NCI-H526 (cell line): ENCODE data around the gene CD72.
"Not testable (repeated sequence)": the region's sequence is repeated elsewhere in the genome, so short reads cannot be mapped to it uniquely, and the experiment has no call there.

Source experiments
- DNase-seq, 2 experiments: peaks; one replicate each; lab custom pipeline; 2025; lab: John Stamatoyannopoulos, UW

CD72 gene

GRCh38 chr9:35588506-35588905 is 29.7 kb downstream of the CD72 start:
- not testable (repeated sequence) for DNase-seq

- not testable (repeated sequence) for DNase-seq
These were observed 33.5 kb downstream of the CD72 start for GRCh38 chr9:35584681-35585080.

- not testable (repeated sequence) for DNase-seq
These were observed 34.7 kb downstream of the CD72 start for GRCh38 chr9:35583521-35583920.

- not testable (repeated sequence) for DNase-seq
These were observed 38.5 kb downstream of the CD72 start for GRCh38 chr9:35579659-35580227.

- DNase-seq = no peak
These were observed 39.1 kb downstream of the CD72 start for GRCh38 chr9:35579130-35579529.

GRCh38 chr9:35577486-35577885 is 40.7 kb downstream of the CD72 start:
- no peak for DNase-seq

GRCh38 chr9:35575478-35575877 is 42.7 kb downstream of the CD72 start:
- DNase-seq = no peak

- peak in 1 of 2 experiments; percentile 10 for DNase-seq
These were observed 43.6 kb downstream of the CD72 start for GRCh38 chr9:35574578-35575122.

GRCh38 chr9:35570709-35571504 is 47.3 kb downstream of the CD72 start:
- DNase-seq = no peak

- DNase-seq = no peak
These were observed 49.0 kb downstream of the CD72 start for GRCh38 chr9:35569206-35569605.

GRCh38 chr9:35568196-35568595 is 50.0 kb downstream of the CD72 start:
- no peak for DNase-seq

GRCh38 chr9:35566417-35566816 is 51.8 kb downstream of the CD72 start:
- no peak for DNase-seq

- DNase-seq = no peak
These were observed 53.6 kb downstream of the CD72 start for GRCh38 chr9:35564658-35565061.

- DNase-seq = no peak
These were observed 54.4 kb downstream of the CD72 start for GRCh38 chr9:35563791-35564197.

- DNase-seq = no peak
These were observed 55.1 kb downstream of the CD72 start for GRCh38 chr9:35562895-35563780.

- DNase-seq = no peak
These were observed 56.5 kb downstream of the CD72 start for GRCh38 chr9:35561468-35562261.

- DNase-seq = no peak
These were observed 57.4 kb downstream of the CD72 start for GRCh38 chr9:35560625-35561337.
